GM12875 (cell line): ENCODE measurements around the gene INTS4.
"Not testable (repeated sequence)": the region's sequence is repeated elsewhere in the genome, so short reads cannot be mapped to it uniquely, and the experiment has no call there.

ENCODE experiments used
- H3K4me3 ChIP-seq: one replicate; pipeline ENCODE4 v1.5.1; 2011; ENCODE audit warnings: low read depth, low read length, control low read depth
- TF ChIP-seq, protein P1 (sequence below): IDR thresholded peaks from 2 replicates; pipeline ENCODE4 v1.5.1; 2011; ENCODE audit warnings: low read depth, mild to moderate bottlenecking, control low read depth, inconsistent platforms, low read length, moderate library complexity, borderline replicate concordance; ENCODE audit not compliant: insufficient read depth

INTS4 gene

DNA sequence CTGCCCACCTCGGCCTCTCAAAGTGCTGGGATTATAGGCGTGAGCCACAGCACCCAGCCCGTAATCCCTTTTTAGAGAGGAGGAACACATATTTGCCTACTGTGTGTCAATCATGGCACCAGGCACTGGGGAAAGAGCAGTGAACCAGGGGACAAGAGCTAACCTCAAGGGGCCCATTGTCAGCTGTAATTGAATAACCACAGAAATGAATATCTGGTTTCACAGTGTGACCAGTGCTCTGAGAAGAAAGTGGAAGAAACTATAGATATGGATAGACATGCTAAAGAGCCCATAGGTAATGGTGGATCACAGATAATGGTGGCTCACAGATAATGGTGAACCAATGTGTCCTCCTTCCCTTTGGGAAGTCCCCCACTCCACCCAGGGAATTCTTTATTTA lies 37.2 kb upstream of the INTS4 start:
- no peak overlapping the region for H3K4me3 ChIP-seq
- TF ChIP-seq, protein P1, sequence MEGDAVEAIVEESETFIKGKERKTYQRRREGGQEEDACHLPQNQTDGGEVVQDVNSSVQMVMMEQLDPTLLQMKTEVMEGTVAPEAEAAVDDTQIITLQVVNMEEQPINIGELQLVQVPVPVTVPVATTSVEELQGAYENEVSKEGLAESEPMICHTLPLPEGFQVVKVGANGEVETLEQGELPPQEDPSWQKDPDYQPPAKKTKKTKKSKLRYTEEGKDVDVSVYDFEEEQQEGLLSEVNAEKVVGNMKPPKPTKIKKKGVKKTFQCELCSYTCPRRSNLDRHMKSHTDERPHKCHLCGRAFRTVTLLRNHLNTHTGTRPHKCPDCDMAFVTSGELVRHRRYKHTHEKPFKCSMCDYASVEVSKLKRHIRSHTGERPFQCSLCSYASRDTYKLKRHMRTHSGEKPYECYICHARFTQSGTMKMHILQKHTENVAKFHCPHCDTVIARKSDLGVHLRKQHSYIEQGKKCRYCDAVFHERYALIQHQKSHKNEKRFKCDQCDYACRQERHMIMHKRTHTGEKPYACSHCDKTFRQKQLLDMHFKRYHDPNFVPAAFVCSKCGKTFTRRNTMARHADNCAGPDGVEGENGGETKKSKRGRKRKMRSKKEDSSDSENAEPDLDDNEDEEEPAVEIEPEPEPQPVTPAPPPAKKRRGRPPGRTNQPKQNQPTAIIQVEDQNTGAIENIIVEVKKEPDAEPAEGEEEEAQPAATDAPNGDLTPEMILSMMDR: no peak

DNA sequence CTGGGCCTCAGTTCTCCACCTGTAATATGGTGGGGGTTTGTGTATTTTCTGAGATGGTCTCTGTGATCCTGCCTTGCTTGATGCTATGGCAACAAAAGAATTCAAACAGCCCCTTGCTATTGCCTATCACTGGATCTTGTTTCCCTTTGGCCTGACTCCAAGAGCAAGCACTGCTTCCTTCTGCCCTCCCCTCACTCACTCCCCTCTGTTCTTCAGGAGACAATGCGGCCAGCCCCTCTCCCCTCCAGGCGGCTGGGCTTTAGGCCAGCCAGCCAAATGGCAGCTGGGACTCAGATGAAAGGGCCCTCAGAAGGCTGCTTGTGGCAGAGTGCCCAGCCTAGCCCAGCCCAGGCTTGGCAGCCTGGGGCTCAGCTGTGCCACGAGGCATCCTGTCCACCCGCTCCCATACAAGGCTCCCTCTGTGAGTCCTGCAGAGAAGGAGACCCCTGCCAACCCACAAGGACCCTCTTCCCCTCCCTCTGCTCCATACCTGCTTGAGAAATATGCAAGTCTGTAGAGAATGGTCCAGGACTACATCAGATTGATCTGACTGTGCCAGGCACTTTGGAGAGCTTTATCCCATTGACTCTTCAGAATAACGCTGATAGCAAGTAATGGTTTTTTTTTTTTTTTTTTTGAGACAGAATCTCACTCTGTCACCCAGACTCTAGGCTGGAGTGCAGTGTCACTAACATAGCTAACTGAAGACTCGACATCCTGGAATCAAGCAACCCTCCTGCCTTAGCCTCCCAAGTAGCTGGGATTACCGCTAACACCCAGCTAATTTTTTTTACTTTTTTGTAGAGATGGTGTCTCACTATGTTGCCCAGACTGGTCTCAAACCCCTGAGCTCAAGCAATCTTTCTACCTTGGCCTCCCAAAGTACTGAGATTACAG lies 36.2 kb upstream of the INTS4 start:
- H3K4me3 ChIP-seq: no peak overlapping the region
- TF ChIP-seq, protein P1: no peak

- not testable (repeated sequence) for H3K4me3 ChIP-seq
Measured at GRCh38 chr11:78028423-78028822, 34.0 kb upstream of the INTS4 start.

GRCh38 chr11:78027759-78028158 lies 33.3 kb upstream of the INTS4 start:
- TF ChIP-seq, protein P1: no peak
- H3K4me3 ChIP-seq: no peak overlapping the region

DNA sequence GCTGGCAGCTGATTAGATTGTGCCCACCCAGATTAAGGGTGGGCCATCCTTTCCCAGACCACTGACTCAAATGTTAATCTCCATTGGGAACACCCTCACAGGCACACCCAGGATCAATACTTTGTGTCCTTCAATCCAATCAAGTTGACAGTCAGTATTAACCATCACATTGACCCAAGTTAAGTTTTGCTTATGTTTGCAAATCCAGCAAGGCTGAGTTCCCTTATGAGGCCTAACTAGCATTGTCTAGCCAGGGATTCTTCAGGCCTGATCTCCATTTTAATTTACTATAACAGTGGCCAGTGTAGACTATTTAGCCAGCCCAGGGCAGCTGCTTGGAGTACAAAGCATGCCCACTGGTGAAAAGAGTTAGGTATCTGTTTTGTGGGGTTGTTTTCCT lies 30.9 kb upstream of the INTS4 start:
- no peak overlapping the region for H3K4me3 ChIP-seq
- TF ChIP-seq, protein P1: no peak

DNA sequence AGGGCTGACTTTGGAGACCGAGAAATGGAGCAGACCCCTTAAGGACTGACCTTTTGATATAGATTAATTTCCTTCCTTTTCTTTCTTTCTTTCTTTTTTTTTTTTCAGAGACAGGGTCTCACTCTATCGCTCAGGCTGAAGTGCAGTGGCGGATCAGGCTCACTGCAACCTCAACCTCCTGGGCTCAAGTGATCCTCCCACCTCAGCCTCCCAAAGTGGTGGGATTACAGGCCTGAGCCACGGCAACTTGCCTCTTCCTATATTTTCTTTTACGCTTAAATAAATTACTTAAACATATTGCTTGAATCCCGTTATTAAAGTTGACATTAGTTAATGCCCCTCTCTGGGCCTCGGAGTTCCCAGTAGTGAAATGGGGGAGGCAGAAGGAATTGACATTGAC lies 29.0 kb upstream of the INTS4 start:
- TF ChIP-seq, protein P1: no peak
- H3K4me3 ChIP-seq: no peak overlapping the region

DNA sequence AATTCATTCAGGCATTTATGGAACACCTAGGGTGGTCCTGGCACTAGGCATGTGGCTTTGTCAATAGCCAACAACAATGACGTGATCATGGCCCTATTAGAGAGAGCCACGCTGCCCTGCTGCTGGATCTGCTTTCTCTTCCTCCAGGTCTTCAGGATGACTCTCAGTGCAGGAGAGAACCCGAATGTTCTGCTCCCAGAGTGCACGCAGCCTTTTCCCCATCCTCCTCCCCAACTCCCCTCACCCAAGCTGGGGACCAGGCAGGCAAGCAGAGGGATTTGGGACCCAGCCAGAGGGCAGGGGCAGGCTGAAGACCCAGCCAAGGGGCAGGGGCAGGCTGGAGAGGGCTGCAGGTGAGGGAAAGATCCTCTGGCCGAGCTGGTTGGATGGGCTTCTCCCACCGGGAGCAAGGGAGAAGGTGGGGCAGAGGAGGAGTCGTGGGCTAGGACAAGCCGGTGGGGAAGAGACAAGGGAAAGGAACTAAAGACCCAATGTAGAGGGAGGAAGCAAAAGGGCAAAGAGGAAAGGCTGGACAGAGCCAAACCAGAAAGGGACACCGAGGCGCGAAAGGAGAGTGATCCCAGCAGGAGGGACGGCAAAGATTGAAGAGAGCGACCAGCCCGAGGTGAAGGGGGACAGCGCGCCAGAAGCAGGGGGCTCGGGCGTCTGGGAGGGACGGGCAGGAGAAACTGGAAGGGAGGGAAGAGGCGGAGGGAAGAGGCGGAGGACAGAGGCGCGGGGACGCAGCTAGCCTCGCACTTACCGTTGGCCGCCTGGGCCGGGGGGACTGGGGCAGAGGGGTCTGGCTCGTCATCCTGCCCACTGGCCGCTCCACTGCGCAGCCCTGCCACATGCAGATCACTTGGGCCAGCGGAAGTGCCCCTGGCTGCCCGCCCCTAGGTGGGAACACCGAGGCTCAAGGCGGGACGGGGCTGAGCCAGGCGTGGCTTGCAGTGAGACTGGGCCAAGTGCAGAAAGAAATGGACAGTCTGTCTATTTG lies 28.2 kb upstream of the INTS4 start, which contains the start of gene KCTD14:
Gene KCTD14 (minus strand): TSS at position 880 of the 1,000 bp plus-strand sequence. CDS start 27 bp downstream, at position 853.
- TF ChIP-seq, protein P1: no peak
- H3K4me3 ChIP-seq: no peak within 1 kb of the TSS
